ENCODE measurements around the gene HOXA4.
A peak's percentile ranks its signal among the peaks of the same experiment; 100 is the strongest.

The HOXA4 gene

GRCh38 chr7:27130540-27131389, at the start of gene HOXA4:
HOXA4 (minus strand) TSS chr7:27130757; CDS start chr7:27130733, 24 bp downstream.
- peak; percentile 45 for DNase-seq (ENCODE audit: low read depth)

- DNase-seq (ENCODE audit: low read depth), result peak; percentile 46
These were observed 49.2 kb upstream of the HOXA4 start for GRCh38 chr7:27179503-27180430.

GRCh38 chr7:27179030-27179429, 48.5 kb upstream of the HOXA4 start:
- DNase-seq (ENCODE audit: low read depth), result no peak

GRCh38 chr7:27178366-27178765, 47.8 kb upstream of the HOXA4 start:
- DNase-seq (ENCODE audit: low read depth), result no peak

GRCh38 chr7:27177795-27178320, 47.3 kb upstream of the HOXA4 start:
- DNase-seq (ENCODE audit: low read depth), result no peak

GRCh38 chr7:27176962-27177794, 46.6 kb upstream of the HOXA4 start:
- no peak for DNase-seq (ENCODE audit: low read depth)

GRCh38 chr7:27176524-27176845, 45.9 kb upstream of the HOXA4 start:
- no peak for DNase-seq (ENCODE audit: low read depth)

GRCh38 chr7:27175626-27176523, 45.3 kb upstream of the HOXA4 start:
- no peak for DNase-seq (ENCODE audit: low read depth)

- no peak for DNase-seq (ENCODE audit: low read depth)
These were observed 44.5 kb upstream of the HOXA4 start for GRCh38 chr7:27174874-27175625.

GRCh38 chr7:27173956-27174873, 43.7 kb upstream of the HOXA4 start, which contains the start of gene HOXA10:
HOXA10 (minus strand) TSS chr7:27174320; CDS start chr7:27174306, 14 bp downstream.
- DNase-seq (ENCODE audit: low read depth), result no peak

- no peak for DNase-seq (ENCODE audit: low read depth)
These were observed 43.0 kb upstream of the HOXA4 start for GRCh38 chr7:27173511-27173955.

- DNase-seq (ENCODE audit: low read depth), result no peak
These were observed 42.4 kb upstream of the HOXA4 start for GRCh38 chr7:27172823-27173510.

- no peak for DNase-seq (ENCODE audit: low read depth)
These were observed 41.8 kb upstream of the HOXA4 start for GRCh38 chr7:27172315-27172774.

GRCh38 chr7:27171637-27172314, 41.2 kb upstream of the HOXA4 start:
- no peak for DNase-seq (ENCODE audit: low read depth)

GRCh38 chr7:27171325-27171636, 40.7 kb upstream of the HOXA4 start:
- no peak for DNase-seq (ENCODE audit: low read depth)

GRCh38 chr7:27170426-27171324, 40.1 kb upstream of the HOXA4 start:
- no peak for DNase-seq (ENCODE audit: low read depth)

Data from activated T-helper 1 cell treated with Interleukin-2 at 50 U/mL for 16 hours (primary cell).